GM18909 (cell line): ENCODE measurements around the gene ACSS3.
"Not testable (repeated sequence)": the region's sequence is repeated elsewhere in the genome, so short reads cannot be mapped to it uniquely, and the experiment has no call there.

Source experiments
- ATAC-seq: cut with Tn5 transposase; IDR thresholded peaks from one replicate; pipeline ENCODE4 v1.9.1; 2021; ENCODE audit warnings: mild to moderate bottlenecking; ENCODE audit not compliant: unreplicated experiment, poor library complexity

Gene ACSS3

DNA sequence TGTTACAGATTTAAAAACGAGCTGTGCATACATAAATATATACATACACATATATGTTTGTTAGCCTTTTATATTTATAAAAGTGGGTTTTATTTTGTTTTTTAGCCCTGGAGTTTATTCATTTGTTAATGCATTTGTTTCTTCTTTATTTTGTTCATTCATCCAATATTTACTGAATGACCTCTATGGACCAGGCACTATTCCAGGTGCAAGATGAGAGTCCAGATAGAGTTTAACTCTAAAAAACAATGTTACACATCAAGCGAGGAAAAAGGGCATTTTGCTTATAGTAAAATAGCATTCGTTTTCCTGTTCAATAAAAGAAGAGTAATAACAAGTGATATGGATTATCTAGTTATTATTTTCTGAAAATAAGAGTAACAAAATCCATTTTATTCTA, 14.2 kb downstream of the ACSS3 start:
- no peak for ATAC-seq

DNA sequence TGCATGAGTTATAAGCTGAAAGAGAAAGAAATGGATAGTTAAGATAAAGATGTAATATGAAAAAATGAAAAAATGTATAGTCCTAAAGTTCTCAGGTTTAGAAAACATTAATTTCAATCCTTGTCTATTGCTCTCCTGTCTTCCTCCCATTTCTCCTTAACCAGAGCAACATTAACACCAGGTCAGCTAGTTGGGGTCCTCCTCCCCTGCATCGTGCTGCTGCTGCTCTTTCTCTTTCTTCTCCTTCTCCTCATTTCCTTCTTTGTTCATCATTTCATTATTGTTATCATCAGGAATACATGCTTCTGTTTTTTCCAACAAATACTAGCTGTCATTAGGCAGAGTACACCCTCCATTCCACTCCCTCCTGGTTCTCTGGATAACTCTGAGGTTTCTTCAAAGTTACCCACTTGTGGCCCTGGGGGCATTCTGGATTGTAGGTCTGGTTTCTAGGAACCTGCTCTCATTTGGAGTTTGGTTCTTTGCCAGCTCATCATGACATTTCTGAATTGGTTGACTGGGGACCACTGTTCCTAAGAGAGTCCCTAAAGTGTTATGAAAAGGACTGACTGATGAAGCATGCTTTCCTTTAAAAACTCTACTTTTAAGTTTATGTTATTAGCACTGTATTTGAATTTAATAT, 17.0 kb downstream of the ACSS3 start:
- ATAC-seq, result no peak

DNA sequence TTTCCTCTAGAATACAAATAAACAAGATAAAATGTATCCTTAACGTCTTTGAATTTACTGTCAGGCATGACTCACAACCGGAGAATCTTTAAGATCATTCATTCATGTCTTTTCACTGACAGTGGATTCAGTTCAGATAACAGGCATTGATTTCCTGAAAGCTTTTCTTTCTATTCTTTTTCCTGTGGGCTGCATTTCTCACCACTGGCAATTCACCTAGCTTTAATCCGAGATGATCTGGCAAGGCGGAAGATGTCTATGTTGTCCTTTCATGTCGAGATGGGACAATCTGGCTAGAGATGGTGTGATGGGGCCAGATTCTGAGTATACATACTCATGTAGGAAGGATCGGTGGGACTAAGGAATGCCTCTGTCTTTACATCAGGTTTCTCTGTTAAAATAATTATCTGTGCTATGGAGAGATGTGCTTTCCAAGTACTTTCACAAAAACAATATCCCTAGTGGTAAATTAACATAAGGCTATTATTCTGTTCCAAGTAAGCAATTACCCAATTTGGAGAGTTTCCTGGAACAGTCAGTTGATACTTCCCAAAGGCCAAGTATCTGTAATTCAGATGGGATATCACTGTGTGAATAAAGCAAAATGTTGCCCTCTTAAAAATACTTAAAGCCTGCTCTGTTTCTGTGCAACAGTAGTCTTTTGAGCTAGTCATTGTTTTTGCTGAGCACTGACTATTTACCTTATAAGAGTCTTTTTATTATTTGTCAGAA, 17.8 kb downstream of the ACSS3 start:
- ATAC-seq, result no peak

- no peak for ATAC-seq
These were observed 27.8 kb downstream of the ACSS3 start for GRCh38 chr12:81105687-81106086.

- ATAC-seq, result no peak
These were observed 36.3 kb downstream of the ACSS3 start for GRCh38 chr12:81114226-81114625.

DNA sequence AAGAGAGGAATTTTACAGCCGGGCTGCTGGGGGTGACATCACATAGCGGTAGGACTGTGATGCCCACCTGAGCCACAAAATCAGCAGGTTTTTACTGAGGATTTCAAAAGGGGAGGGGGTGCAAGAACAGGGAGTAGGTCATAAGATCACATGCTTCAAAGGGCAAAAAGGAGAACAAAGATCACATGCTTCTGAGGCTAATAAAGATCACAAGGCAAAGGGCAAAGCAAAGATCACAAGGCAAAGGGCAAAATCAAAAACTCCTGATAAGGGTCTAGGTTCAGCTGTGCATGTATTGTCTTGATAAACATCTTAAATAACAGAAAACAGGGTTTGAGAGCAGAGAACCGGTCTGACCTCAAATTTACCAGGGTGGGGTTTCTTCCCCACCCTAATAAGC, 41.2 kb downstream of the ACSS3 start:
- not testable (repeated sequence) for ATAC-seq

- no peak for ATAC-seq
These were observed 43.1 kb downstream of the ACSS3 start for GRCh38 chr12:81120961-81121360.

- ATAC-seq, result no peak
These were observed 45.7 kb downstream of the ACSS3 start for GRCh38 chr12:81123611-81124010.

- no peak for ATAC-seq
These were observed 47.8 kb downstream of the ACSS3 start for GRCh38 chr12:81125691-81126090.

DNA sequence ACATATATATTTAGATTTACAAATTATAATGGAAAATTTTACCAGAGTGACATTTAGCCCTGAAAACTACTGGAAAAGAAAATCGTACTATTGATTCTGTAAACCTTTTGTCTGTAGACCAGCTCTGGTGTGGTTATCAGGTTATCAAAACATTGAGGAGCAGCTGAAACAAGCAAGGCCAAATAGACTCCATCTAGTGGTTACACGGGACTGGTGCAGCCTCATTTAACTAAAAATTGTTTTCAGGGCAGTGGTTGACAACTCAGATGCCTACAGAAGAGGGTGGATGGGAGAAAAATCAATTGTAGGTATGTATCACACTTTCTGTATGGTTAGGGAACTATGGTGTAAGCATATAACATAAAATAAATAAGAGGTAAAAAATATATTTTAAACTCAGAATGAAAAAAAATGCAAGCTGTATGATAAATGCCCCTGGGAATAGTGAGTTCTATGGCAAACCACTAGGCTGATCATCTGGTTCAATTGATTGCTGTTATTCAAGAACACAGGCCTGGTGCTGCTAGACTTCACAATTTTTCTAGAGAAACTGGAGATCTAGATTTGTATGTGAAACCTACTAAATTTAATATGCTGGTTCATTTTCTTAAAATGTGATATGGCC, 51.2 kb downstream of the ACSS3 start:
- ATAC-seq, result peak; percentile 99

- no peak for ATAC-seq
These were observed 58.6 kb downstream of the ACSS3 start for GRCh38 chr12:81136519-81136918.

GRCh38 chr12:81137801-81138200, 59.9 kb downstream of the ACSS3 start:
- ATAC-seq, result no peak

GRCh38 chr12:81141217-81141616, 63.3 kb downstream of the ACSS3 start:
- ATAC-seq, result no peak

- no peak for ATAC-seq
These were observed 65.2 kb downstream of the ACSS3 start for GRCh38 chr12:81143057-81143456.

GRCh38 chr12:81146228-81147225, 68.6 kb downstream of the ACSS3 start:
- no peak for ATAC-seq

GRCh38 chr12:81147292-81147919, 69.5 kb downstream of the ACSS3 start:
- no peak for ATAC-seq

DNA sequence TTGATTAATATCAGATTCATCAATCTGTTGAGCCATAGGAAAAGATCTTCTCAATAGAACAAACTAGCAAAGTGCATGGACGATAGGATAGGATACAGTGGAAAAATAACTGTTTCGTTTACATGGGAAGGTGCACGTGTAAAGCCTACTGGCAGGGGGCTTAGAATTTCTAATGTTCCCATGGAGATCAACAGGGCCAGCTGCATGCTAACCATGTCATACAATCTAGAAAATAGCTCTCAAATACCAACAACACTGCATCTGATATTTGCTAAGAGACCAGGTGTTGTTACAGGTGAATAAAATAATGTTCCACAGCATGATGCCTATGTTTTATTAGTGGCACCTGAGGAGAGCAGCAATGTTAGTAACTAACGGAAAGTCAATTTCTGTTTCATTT, 72.5 kb downstream of the ACSS3 start:
- no peak for ATAC-seq

DNA sequence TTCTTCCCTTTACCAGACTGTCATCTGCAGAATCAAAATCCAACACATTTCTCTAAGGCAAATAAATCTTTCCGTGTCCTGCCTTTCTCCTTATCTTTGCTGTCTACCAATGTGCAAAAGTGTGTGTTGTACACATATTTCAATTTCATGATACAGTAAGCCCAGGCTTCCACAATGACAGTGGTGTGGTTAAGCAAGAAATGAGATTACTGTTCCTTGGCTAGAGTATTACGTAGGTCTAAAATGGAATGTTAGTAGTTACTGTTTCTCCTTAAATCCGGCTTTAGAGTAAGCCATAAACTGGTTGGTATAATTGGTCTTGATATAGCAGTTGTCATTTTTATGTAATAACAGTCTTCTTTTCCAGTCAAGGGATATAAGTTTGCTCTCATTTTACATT, 82.0 kb downstream of the ACSS3 start:
- no peak for ATAC-seq

- no peak for ATAC-seq
These were observed 83.8 kb downstream of the ACSS3 start for GRCh38 chr12:81161680-81162079.
